GM23248 (cell line): ENCODE results near the gene MACROH2A2. TPM values are rescaled to one million over a fixed set of nuclear protein-coding genes. Genes with fewer than 3 reads are reported as not detected.

Experiments used
- DNase-seq: peaks from one replicate; pipeline ENCODE4 v3.0.0-alpha.2; 2015
- H2AFZ ChIP-seq: fragments of 200-600 bp; sonication (generic); 2 replicates; pipeline ENCODE4 v1.6.1; 2016; ENCODE audit warnings: antibody characterized with exemption
- H3F3A ChIP-seq: fragments of 200-600 bp; sonication (generic); 2 replicates; pipeline ENCODE4 v1.6.1; 2016; ENCODE audit warnings: mild to moderate bottlenecking, antibody characterized with exemption, mixed run types; ENCODE audit not compliant: insufficient read depth
- H3K27ac ChIP-seq: fragments of 200-600 bp; sonication (generic); 2 replicates; pipeline ENCODE4 v1.5.1; 2016; ENCODE audit warnings: mild to moderate bottlenecking
- H3K27me3 ChIP-seq: fragments of 200-600 bp; sonication (generic); replicated peaks from 2 replicates; pipeline ENCODE4 v1.6.1; 2016; ENCODE audit warnings: mild to moderate bottlenecking; ENCODE audit not compliant: insufficient read depth
- H3K36me3 ChIP-seq: fragments of 200-600 bp; sonication (generic); 2 replicates; pipeline ENCODE4 v1.6.1; 2016; ENCODE audit warnings: low read depth, mild to moderate bottlenecking
- H3K4me1 ChIP-seq: fragments of 200-600 bp; sonication (generic); 2 replicates; pipeline ENCODE4 v1.6.1; 2016; ENCODE audit warnings: mild to moderate bottlenecking; ENCODE audit not compliant: insufficient read depth
- H3K4me2 ChIP-seq: fragments of 200-600 bp; sonication (generic); one replicate; pipeline ENCODE4 v1.6.1; 2016; ENCODE audit warnings: mild to moderate bottlenecking; ENCODE audit not compliant: unreplicated experiment
- H3K4me3 ChIP-seq: fragments of 200-600 bp; sonication (generic); 2 replicates; pipeline ENCODE4 v1.5.1; 2016; ENCODE audit warnings: mild to moderate bottlenecking
- H3K79me2 ChIP-seq: fragments of 200-600 bp; sonication (generic); 2 replicates; pipeline ENCODE4 v1.6.1; 2016; ENCODE audit warnings: mild to moderate bottlenecking; ENCODE audit not compliant: insufficient read depth
- H3K9ac ChIP-seq: fragments of 200-600 bp; sonication (generic); 2 replicates; pipeline ENCODE4 v1.6.1; 2016; ENCODE audit warnings: mild to moderate bottlenecking
- H3K9me2 ChIP-seq: fragments of 200-600 bp; sonication (generic); 2 replicates; pipeline ENCODE4 v1.6.1; 2016; ENCODE audit warnings: mixed run types, mild to moderate bottlenecking, moderate library complexity; ENCODE audit not compliant: insufficient read depth
- H3K9me3 ChIP-seq: fragments of 200-600 bp; sonication (generic); one replicate; pipeline ENCODE4 v1.6.1; 2017; ENCODE audit warnings: low read depth
- H4K20me1 ChIP-seq: fragments of 200-600 bp; sonication (generic); 2 replicates; pipeline ENCODE4 v1.6.0; 2016; ENCODE audit not compliant: insufficient read depth
- EZH2 ChIP-seq: fragments of 200-600 bp; sonication (generic); IDR thresholded peaks from 2 replicates; pipeline ENCODE4 v1.6.1; 2018; ENCODE audit warnings: antibody characterized with exemption, mild to moderate bottlenecking; ENCODE audit not compliant: insufficient read depth, poor library complexity, severe bottlenecking
- EZH2phosphoT487 ChIP-seq: fragments of 200-600 bp; sonication (generic); IDR thresholded peaks from 2 replicates; pipeline ENCODE4 v1.6.1; 2018; ENCODE audit warnings: antibody characterized with exemption, moderate library complexity, mild to moderate bottlenecking, low read depth; ENCODE audit not compliant: insufficient read depth
- WGBS, 2 experiments: methylation state at CpG; one replicate each; pipeline ENCODE4 v1.1.6; 2015 to 2017; ENCODE audit warnings: low lambda C conversion rate in 2 of 2, low coverage in 1 of 2; ENCODE audit errors: missing lambda C conversion rate in 2 of 2; 5-methylcytosine and 5-hydroxymethylcytosine counted together
- in situ Hi-C: fragments of 300-500 bp; cut with MboI; formaldehyde crosslinking; loops from 2 replicates; pipeline ENCODE4 v1.15.0; 2020
- polyA plus RNA-seq: library from polyadenylated mRNA; unstranded; fragments of >200 nt; fragmentation: Nextera tagmentation; extraction: Ambion mirVana; gene quantifications from 2 replicates; pipeline ENCODE4 v1.2.1, GENCODE V29; 2016
- total RNA-seq: library from RNA; depleted of rRNA; stranded (reverse); fragments of >200 nt; shearing (Covaris generic); gene quantifications from 2 replicates; pipeline ENCODE4 v1.2.3, GENCODE V29; 2014

MACROH2A2 gene
- total and polyA plus RNA-seq, 2 experiments from 2014 or later, result 11.4 to 14.7 TPM

- Histone ChIP-seq H3K9me2 (no peaks in the 10 kb centered on the region), H3K79me2 (no peaks in the 10 kb centered on the region), H3K4me1 (no peaks in the 10 kb centered on the region), H3K27me3 (no peaks in the 10 kb centered on the region), H4K20me1 (no peaks in the 10 kb centered on the region), H3F3A (no peaks in the 10 kb centered on the region), H3K27ac (no peak overlapping the region), H3K4me2 (no peak overlapping the region), H3K36me3 (peaks cover 4% of the 10 kb centered on the region; the same call in 1 of the 2 replicates), H3K9me3 (no peaks in the 10 kb centered on the region), H3K4me3 (no peak overlapping the region), H2AFZ (no peak overlapping the region), H3K9ac (no peak overlapping the region)
- DNase-seq, result peak; percentile 16
- TF ChIP-seq EZH2phosphoT487 (no peak), EZH2 (no peak)
- WGBS, 2 experiments, result 71 to 72% methylated on average over 22 of the region's 22 CpGs
- in situ Hi-C loops, result no loop called here
Observed at GRCh38 chr10:70106958-70107791, 54.5 kb downstream of the MACROH2A2 start.

DNA sequence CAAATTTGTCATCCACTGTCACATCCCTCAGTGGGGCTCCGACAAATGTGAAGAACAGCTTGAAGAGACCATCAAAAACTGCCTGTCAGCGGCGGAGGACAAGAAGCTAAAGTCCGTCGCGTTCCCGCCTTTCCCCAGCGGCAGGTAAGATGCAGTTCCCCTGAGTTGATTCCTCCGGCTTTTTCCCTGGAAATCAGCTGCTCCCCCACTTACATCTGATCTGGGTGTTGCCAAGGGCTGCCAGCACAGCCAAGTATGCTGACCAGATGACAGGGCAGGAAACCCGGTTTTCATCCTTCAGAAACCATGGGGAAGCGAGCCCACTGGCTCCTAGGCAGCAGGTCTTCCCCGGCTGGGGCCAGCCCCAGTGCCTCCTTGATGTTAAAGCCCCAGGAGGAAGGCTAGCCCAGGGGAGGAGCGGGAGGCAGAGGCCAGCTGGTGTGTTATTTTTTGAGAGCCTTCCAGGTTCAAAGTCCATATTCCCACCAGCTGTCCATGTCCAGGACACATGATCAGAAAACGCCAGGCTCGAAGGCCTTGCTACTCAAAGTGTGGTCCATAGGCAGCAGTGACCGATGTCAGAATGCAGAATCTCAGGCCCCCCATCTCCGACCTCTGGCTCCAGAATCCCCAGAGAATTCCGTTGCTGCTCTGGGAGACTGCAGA, 56.6 kb downstream of the MACROH2A2 start:
- Histone ChIP-seq H3K27me3 (no peaks in the 10 kb centered on the region), H4K20me1 (no peaks in the 10 kb centered on the region), H3K27ac (no peak overlapping the region), H3K4me2 (no peak overlapping the region), H3K4me1 (no peaks in the 10 kb centered on the region), H3K9me3 (no peaks in the 10 kb centered on the region), H3K9ac (no peak overlapping the region), H3K36me3 (peaks cover 4% of the 10 kb centered on the region; the same call in 1 of the 2 replicates), H3K9me2 (no peaks in the 10 kb centered on the region), H3F3A (no peaks in the 10 kb centered on the region), H2AFZ (no peak overlapping the region), H3K4me3 (no peak overlapping the region), H3K79me2 (no peaks in the 10 kb centered on the region)
- TF ChIP-seq EZH2 (no peak), EZH2phosphoT487 (no peak)
- 86% methylated on average over 18 of the region's 18 CpGs for WGBS, 2 experiments
- in situ Hi-C loops, result no loop called here
- DNase-seq, result no peak

GRCh38 chr10:70111496-70111895, 58.9 kb downstream of the MACROH2A2 start:
- H4K20me1 ChIP-seq, result no peaks in the 10 kb centered on the region
- no peak for DNase-seq
- no peak overlapping the region for H2AFZ ChIP-seq
- in situ Hi-C loops, result no loop called here
- no peaks in the 10 kb centered on the region for H3F3A ChIP-seq
- no peaks in the 10 kb centered on the region for H3K27me3 ChIP-seq
- no peak overlapping the region for H3K27ac ChIP-seq
- no peak overlapping the region for H3K9ac ChIP-seq
- no peak overlapping the region for H3K4me3 ChIP-seq
- H3K9me2 ChIP-seq, result no peaks in the 10 kb centered on the region
- H3K9me3 ChIP-seq, result no peaks in the 10 kb centered on the region
- H3K36me3 ChIP-seq, result peaks cover 4% of the 10 kb centered on the region; the same call in 1 of the 2 replicates
- TF ChIP-seq EZH2phosphoT487, result no peak
- TF ChIP-seq EZH2, result no peak
- no peaks in the 10 kb centered on the region for H3K4me1 ChIP-seq
- 94 to 96% methylated on average over 22 of the region's 22 CpGs for WGBS, 2 experiments
- H3K4me2 ChIP-seq, result no peak overlapping the region
- no peaks in the 10 kb centered on the region for H3K79me2 ChIP-seq

GRCh38 chr10:70112071-70112470, 59.4 kb downstream of the MACROH2A2 start:
- TF ChIP-seq EZH2 (no peak), EZH2phosphoT487 (no peak)
- no peaks in the 10 kb centered on the region for H3K9me2 ChIP-seq
- no peaks in the 10 kb centered on the region for H3K4me1 ChIP-seq
- H3K9me3 ChIP-seq, result no peaks in the 10 kb centered on the region
- H3K27me3 ChIP-seq, result no peaks in the 10 kb centered on the region
- no peaks in the 10 kb centered on the region for H4K20me1 ChIP-seq
- no peak overlapping the region for H3K9ac ChIP-seq
- no peak overlapping the region for H2AFZ ChIP-seq
- peaks cover 4% of the 10 kb centered on the region; the same call in 1 of the 2 replicates for H3K36me3 ChIP-seq
- no peak for DNase-seq
- H3K27ac ChIP-seq, result no peak overlapping the region
- no peak overlapping the region for H3K4me3 ChIP-seq
- no peaks in the 10 kb centered on the region for H3K79me2 ChIP-seq
- no peak overlapping the region for H3K4me2 ChIP-seq
- H3F3A ChIP-seq, result no peaks in the 10 kb centered on the region
- WGBS, 2 experiments, result 92 to 93% methylated on average over 8 of the region's 8 CpGs
- in situ Hi-C loops, result no loop called here
